Measurements from ENCODE around the gene LRRIQ3.

LRRIQ3 gene

GRCh38 chr1:74113333-74113732, 84.6 kb downstream of the LRRIQ3 start:
- no peak for DNase-seq (ENCODE audit: low spot score)

- no peak for DNase-seq (ENCODE audit: low spot score)
These were observed 90.6 kb downstream of the LRRIQ3 start for GRCh38 chr1:74107394-74107793.

- no peak for DNase-seq (ENCODE audit: low spot score)
These were observed 106.6 kb downstream of the LRRIQ3 start for GRCh38 chr1:74091371-74091770.

- no peak for DNase-seq (ENCODE audit: low spot score)
These were observed 114.8 kb downstream of the LRRIQ3 start for GRCh38 chr1:74083128-74083527.

GRCh38 chr1:74065081-74065480, 132.9 kb downstream of the LRRIQ3 start:
- DNase-seq (ENCODE audit: low spot score), result no peak

- DNase-seq (ENCODE audit: low spot score), result no peak
These were observed 140.3 kb downstream of the LRRIQ3 start for GRCh38 chr1:74057719-74058118.

- DNase-seq (ENCODE audit: low spot score), result no peak
These were observed 144.6 kb downstream of the LRRIQ3 start for GRCh38 chr1:74053407-74053806.

- DNase-seq (ENCODE audit: low spot score), result no peak
These were observed 147.6 kb downstream of the LRRIQ3 start for GRCh38 chr1:74050386-74050785.

GRCh38 chr1:74038042-74038441, 159.9 kb downstream of the LRRIQ3 start:
- no peak for DNase-seq (ENCODE audit: low spot score)

GRCh38 chr1:74012583-74012982, 185.4 kb downstream of the LRRIQ3 start:
- no peak for DNase-seq (ENCODE audit: low spot score)

- DNase-seq (ENCODE audit: low spot score), result no peak
These were observed 186.2 kb downstream of the LRRIQ3 start for GRCh38 chr1:74011736-74012135.

GRCh38 chr1:74010206-74010605, 187.8 kb downstream of the LRRIQ3 start:
- no peak for DNase-seq (ENCODE audit: low spot score)

GRCh38 chr1:74005533-74005932, 192.4 kb downstream of the LRRIQ3 start:
- no peak for DNase-seq (ENCODE audit: low spot score)

GRCh38 chr1:74003806-74004205, 194.2 kb downstream of the LRRIQ3 start:
- no peak for DNase-seq (ENCODE audit: low spot score)

- peak; percentile 18 for DNase-seq (ENCODE audit: low spot score)
These were observed 199.5 kb downstream of the LRRIQ3 start for GRCh38 chr1:73998348-73998959.

- DNase-seq (ENCODE audit: low spot score), result no peak
These were observed 217.5 kb downstream of the LRRIQ3 start for GRCh38 chr1:73980324-73981040.

GRCh38 chr1:73979684-73980083, 218.3 kb downstream of the LRRIQ3 start:
- DNase-seq (ENCODE audit: low spot score), result no peak

GRCh38 chr1:73978964-73979363, 219.0 kb downstream of the LRRIQ3 start:
- no peak for DNase-seq (ENCODE audit: low spot score)
